Astrocyte (in vitro differentiated cells and primary cell): ENCODE results near the gene IRF2BPL. TPM values are rescaled to one million over a fixed set of nuclear protein-coding genes. Genes with fewer than 3 reads are reported as not detected.

Experiments
- DNase-seq: peaks from one replicate; pipeline ENCODE4 v3.0.0-alpha.2; 2010; ENCODE audit warnings: low read depth
- FAIRE-seq: peaks from 2 replicates; lab custom pipeline; 2011; peaks lifted over from hg19 to GRCh38; lab: Jason Lieb, UNC
- H2AFZ ChIP-seq: 2 replicates; pipeline ENCODE4 v1.6.0; 2012; ENCODE audit warnings: low read depth, low read length, inconsistent platforms
- H3K27ac ChIP-seq: 2 replicates; pipeline ENCODE4 v1.5.1; 2011; ENCODE audit warnings: low read depth, low read length, inconsistent platforms
- H3K27me3 ChIP-seq: 2 replicates; pipeline ENCODE4 v1.6.0; 2011; ENCODE audit warnings: low read length, inconsistent platforms; ENCODE audit not compliant: insufficient read depth
- H3K36me3 ChIP-seq: 2 replicates; pipeline ENCODE4 v1.5.1; 2011; ENCODE audit warnings: low read length, inconsistent platforms; ENCODE audit not compliant: insufficient read depth
- H3K4me1 ChIP-seq: 2 replicates; pipeline ENCODE4 v1.5.1; 2011; ENCODE audit warnings: low read length, inconsistent platforms; ENCODE audit not compliant: insufficient read depth
- H3K4me2 ChIP-seq: 2 replicates; pipeline ENCODE4 v1.6.0; 2012; ENCODE audit warnings: low read length, inconsistent platforms
- H3K4me3 ChIP-seq: 2 replicates; pipeline ENCODE4 v1.5.1; 2011; ENCODE audit warnings: low read depth, mild to moderate bottlenecking, low read length, inconsistent platforms; ENCODE audit not compliant: insufficient read depth
- H3K79me2 ChIP-seq: 2 replicates; pipeline ENCODE4 v1.6.0; 2012; ENCODE audit warnings: mild to moderate bottlenecking, low read length, inconsistent platforms; ENCODE audit not compliant: insufficient read depth
- H3K9ac ChIP-seq: 2 replicates; pipeline ENCODE4 v1.6.0; 2012; ENCODE audit warnings: mild to moderate bottlenecking, low read length, inconsistent platforms
- H3K9me3 ChIP-seq: 2 replicates; pipeline ENCODE4 v1.5.1; 2012; ENCODE audit warnings: low read depth, mild to moderate bottlenecking, low read length, inconsistent platforms; ENCODE audit not compliant: insufficient read depth
- H4K20me1 ChIP-seq: 2 replicates; pipeline ENCODE4 v1.6.0; 2012; ENCODE audit warnings: low read length, inconsistent platforms; ENCODE audit not compliant: insufficient read depth
- H3K27ac Mint-ChIP-seq: one replicate; pipeline ENCODE4 v1.8.0; 2021; ENCODE audit warnings: mild to moderate bottlenecking, mixed read lengths; ENCODE audit not compliant: unreplicated experiment
- H3K27me3 Mint-ChIP-seq: one replicate; pipeline ENCODE4 v1.8.0; 2021; ENCODE audit warnings: low read depth, mixed read lengths; ENCODE audit not compliant: unreplicated experiment
- H3K36me3 Mint-ChIP-seq: one replicate; pipeline ENCODE4 v1.8.0; 2021; ENCODE audit warnings: low read depth, mixed read lengths; ENCODE audit not compliant: unreplicated experiment
- H3K4me1 Mint-ChIP-seq: one replicate; pipeline ENCODE4 v1.8.0; 2021; ENCODE audit warnings: low read depth, mixed read lengths; ENCODE audit not compliant: unreplicated experiment
- H3K4me3 Mint-ChIP-seq: one replicate; pipeline ENCODE4 v1.8.0; 2021; ENCODE audit warnings: mild to moderate bottlenecking, moderate library complexity, mixed read lengths; ENCODE audit not compliant: unreplicated experiment
- H3K9me3 Mint-ChIP-seq: one replicate; pipeline ENCODE4 v1.8.0; 2021; ENCODE audit warnings: mild to moderate bottlenecking, mixed read lengths; ENCODE audit not compliant: unreplicated experiment
- EZH2 ChIP-seq: IDR thresholded peaks from 2 replicates; pipeline ENCODE4 v1.6.1; 2012; ENCODE audit warnings: mild to moderate bottlenecking, low read length, inconsistent platforms; ENCODE audit not compliant: insufficient read depth
- total RNA-seq: library from RNA; stranded (reverse); gene quantifications from 2 replicates; pipeline ENCODE4 v1.2.1, GENCODE V29; 2021
- TF ChIP-seq, protein P1 (sequence below): IDR thresholded peaks from 2 replicates; pipeline ENCODE4 v1.5.1; 2011; ENCODE audit warnings: low read depth, mild to moderate bottlenecking, inconsistent platforms, low read length, moderate library complexity; ENCODE audit not compliant: insufficient read depth

The IRF2BPL gene
- total RNA-seq, 1 donor from 2014 or later = 42.7 TPM

DNA sequence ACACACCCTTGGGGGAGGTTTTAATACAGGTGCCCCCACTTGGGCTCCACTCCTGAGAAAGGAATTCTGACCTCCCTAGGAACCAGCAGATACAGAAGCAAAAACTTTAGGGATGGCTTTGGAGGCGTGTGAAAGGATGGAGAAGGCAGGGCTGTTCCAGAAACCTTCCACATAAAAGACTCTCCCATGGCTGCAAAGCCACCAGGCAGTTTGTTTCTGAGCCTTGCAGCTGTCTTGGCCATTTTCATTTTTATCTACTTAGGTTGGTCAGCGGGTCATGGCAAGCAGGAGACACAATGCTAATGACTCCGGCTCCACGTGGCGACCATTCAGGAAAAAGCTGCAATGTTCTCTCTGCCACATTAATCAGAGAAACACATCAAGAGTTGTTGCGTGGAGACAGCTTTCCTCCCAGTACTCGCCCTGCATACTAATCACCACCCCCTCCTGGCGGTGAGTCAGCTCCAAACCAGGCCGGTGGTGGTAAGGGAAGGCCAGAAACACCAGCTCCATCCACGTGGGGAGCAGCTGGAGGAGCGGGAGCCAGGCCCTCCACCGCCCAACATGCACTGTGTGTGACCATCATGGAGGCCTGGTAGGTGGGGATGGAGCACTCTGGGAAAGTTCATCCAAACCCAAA lies 30.9 kb upstream of the IRF2BPL start:
- H3K27me3 Mint-ChIP-seq = peaks cover 14% of the 10 kb centered on the region
- peaks cover 7% of the 10 kb centered on the region for H3K4me1 Mint-ChIP-seq
- peak overlapping the region; percentile 10 for H3K27ac ChIP-seq
- no peak overlapping the region for H3K4me3 Mint-ChIP-seq
- FAIRE-seq = peak; percentile 69
- no peaks in the 10 kb centered on the region for H3K27me3 ChIP-seq
- DNase-seq = peak; percentile 96
- no peaks in the 10 kb centered on the region for H3K79me2 ChIP-seq
- peaks cover 3% of the 10 kb centered on the region for H3K9me3 ChIP-seq
- H2AFZ ChIP-seq = peak overlapping the region; percentile 46
- peak overlapping the region; percentile 48 for H3K4me2 ChIP-seq
- H3K36me3 ChIP-seq = no peaks in the 10 kb centered on the region
- no peaks in the 10 kb centered on the region for H4K20me1 ChIP-seq
- H3K4me1 ChIP-seq = peaks cover 12% of the 10 kb centered on the region
- H3K9me3 Mint-ChIP-seq = peaks cover 4% of the 10 kb centered on the region
- peak overlapping the region; percentile 3 for H3K27ac Mint-ChIP-seq
- peak overlapping the region; percentile 44 for H3K9ac ChIP-seq
- TF ChIP-seq EZH2 = no peak
- TF ChIP-seq, protein P1, sequence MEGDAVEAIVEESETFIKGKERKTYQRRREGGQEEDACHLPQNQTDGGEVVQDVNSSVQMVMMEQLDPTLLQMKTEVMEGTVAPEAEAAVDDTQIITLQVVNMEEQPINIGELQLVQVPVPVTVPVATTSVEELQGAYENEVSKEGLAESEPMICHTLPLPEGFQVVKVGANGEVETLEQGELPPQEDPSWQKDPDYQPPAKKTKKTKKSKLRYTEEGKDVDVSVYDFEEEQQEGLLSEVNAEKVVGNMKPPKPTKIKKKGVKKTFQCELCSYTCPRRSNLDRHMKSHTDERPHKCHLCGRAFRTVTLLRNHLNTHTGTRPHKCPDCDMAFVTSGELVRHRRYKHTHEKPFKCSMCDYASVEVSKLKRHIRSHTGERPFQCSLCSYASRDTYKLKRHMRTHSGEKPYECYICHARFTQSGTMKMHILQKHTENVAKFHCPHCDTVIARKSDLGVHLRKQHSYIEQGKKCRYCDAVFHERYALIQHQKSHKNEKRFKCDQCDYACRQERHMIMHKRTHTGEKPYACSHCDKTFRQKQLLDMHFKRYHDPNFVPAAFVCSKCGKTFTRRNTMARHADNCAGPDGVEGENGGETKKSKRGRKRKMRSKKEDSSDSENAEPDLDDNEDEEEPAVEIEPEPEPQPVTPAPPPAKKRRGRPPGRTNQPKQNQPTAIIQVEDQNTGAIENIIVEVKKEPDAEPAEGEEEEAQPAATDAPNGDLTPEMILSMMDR = no peak
- no peaks in the 10 kb centered on the region for H3K36me3 Mint-ChIP-seq
- no peak overlapping the region for H3K4me3 ChIP-seq

DNA sequence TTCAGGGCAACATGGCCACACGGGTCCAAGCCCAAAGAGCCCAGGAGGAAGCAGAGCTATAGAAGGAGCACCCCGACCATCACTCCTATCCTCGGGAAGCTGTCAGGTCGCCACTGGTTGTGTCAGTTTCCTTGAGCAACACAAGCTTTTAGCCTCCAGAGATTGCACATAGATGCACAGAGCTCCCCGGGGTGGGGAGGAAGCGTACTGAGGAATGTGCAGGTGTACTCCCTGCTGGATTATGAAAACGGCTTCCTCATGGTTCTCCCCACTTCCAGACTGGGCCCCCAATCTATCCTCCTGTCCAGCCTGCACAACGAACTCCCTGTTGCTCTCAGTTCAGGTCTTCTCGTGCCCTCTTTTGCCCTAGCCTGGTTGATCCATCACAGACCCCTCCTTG lies 30.3 kb upstream of the IRF2BPL start:
- H3K4me1 Mint-ChIP-seq = peaks cover 7% of the 10 kb centered on the region
- Histone ChIP-seq H4K20me1 (no peaks in the 10 kb centered on the region), H3K9me3 (peaks cover 3% of the 10 kb centered on the region), H3K4me3 (no peak overlapping the region), H3K27ac (peak overlapping the region; percentile 10), H3K79me2 (no peaks in the 10 kb centered on the region), H3K4me2 (peak overlapping the region; percentile 48), H2AFZ (no peak overlapping the region), H3K27me3 (no peaks in the 10 kb centered on the region), H3K9ac (peak overlapping the region; percentile 44), H3K36me3 (no peaks in the 10 kb centered on the region), H3K4me1 (peaks cover 12% of the 10 kb centered on the region)
- H3K4me3 Mint-ChIP-seq = no peak overlapping the region
- no peak overlapping the region for H3K27ac Mint-ChIP-seq
- DNase-seq (no peak), FAIRE-seq (no peak)
- peaks cover 11% of the 10 kb centered on the region for H3K27me3 Mint-ChIP-seq
- H3K9me3 Mint-ChIP-seq = peaks cover 4% of the 10 kb centered on the region
- H3K36me3 Mint-ChIP-seq = no peaks in the 10 kb centered on the region
- TF ChIP-seq, protein P1 = no peak
- no peak for TF ChIP-seq EZH2

DNA sequence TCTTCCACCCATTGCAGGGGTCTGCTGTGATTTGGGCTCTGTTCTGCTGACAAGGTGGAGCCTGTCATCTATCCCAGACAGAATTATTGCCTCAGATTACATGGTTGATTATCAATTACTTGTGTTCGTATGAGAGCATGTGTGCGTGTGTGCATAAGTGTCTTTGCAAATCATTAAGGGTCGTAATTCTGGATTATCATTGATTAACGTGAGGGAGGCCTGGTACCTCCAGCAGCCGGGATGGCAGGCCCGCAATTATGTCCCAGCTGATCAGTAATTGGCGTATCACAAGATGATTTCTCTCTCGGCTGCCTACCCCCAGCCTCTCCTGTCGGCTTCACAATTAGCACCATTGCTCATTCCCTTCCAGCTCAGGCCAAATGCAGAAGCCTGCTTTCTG lies 29.6 kb upstream of the IRF2BPL start:
- Mint-ChIP-seq H3K4me3 (no peak overlapping the region), H3K27ac (no peak overlapping the region), H3K27me3 (peaks cover 10% of the 10 kb centered on the region), H3K4me1 (peaks cover 7% of the 10 kb centered on the region), H3K36me3 (no peaks in the 10 kb centered on the region), H3K9me3 (peaks cover 4% of the 10 kb centered on the region)
- no peak overlapping the region for H3K27ac ChIP-seq
- H3K9ac ChIP-seq = no peak overlapping the region
- no peaks in the 10 kb centered on the region for H3K27me3 ChIP-seq
- H3K79me2 ChIP-seq = no peaks in the 10 kb centered on the region
- no peaks in the 10 kb centered on the region for H4K20me1 ChIP-seq
- TF ChIP-seq EZH2 = no peak
- TF ChIP-seq, protein P1 = no peak
- no peak overlapping the region for H3K4me3 ChIP-seq
- no peak for DNase-seq
- no peaks in the 10 kb centered on the region for H3K36me3 ChIP-seq
- H3K4me2 ChIP-seq = no peak overlapping the region
- peaks cover 3% of the 10 kb centered on the region for H3K9me3 ChIP-seq
- FAIRE-seq = no peak
- no peak overlapping the region for H2AFZ ChIP-seq
- peaks cover 13% of the 10 kb centered on the region for H3K4me1 ChIP-seq
